HUES64 (cell line): Measurements from ENCODE around the gene FGF6.

Experiments used
- H3K27ac ChIP-seq: 2 replicates; pipeline ENCODE4 v1.7.0; 2013; ENCODE audit warnings: low read depth, low read length, inconsistent platforms
- H3K27me3 ChIP-seq: 2 replicates; pipeline ENCODE4 v1.6.1; 2013; ENCODE audit warnings: mild to moderate bottlenecking, low read length; ENCODE audit not compliant: insufficient read depth
- H3K36me3 ChIP-seq: 2 replicates; pipeline ENCODE4 v1.6.1; 2013; ENCODE audit warnings: mild to moderate bottlenecking, low read length; ENCODE audit not compliant: insufficient read depth
- H3K4me1 ChIP-seq: 2 replicates; pipeline ENCODE4 v1.6.1; 2013; ENCODE audit warnings: mild to moderate bottlenecking, low read length, moderate library complexity; ENCODE audit not compliant: insufficient read depth
- H3K4me3 ChIP-seq: 2 replicates; pipeline ENCODE4 v1.5.1; 2013; ENCODE audit warnings: mild to moderate bottlenecking, low read length, moderate library complexity
- H3K9ac ChIP-seq: 2 replicates; pipeline ENCODE4 v1.6.1; 2013; ENCODE audit warnings: mild to moderate bottlenecking, low read depth, low read length
- H3K9me3 ChIP-seq: 2 replicates; pipeline ENCODE4 v1.6.1; 2013; ENCODE audit warnings: low read depth, low read length; ENCODE audit not compliant: insufficient read depth
- WGBS: fragments of 150-250, 120-280 bp; methylation state at CpG from one replicate; pipeline ENCODE4 v1.1.7; 2013; ENCODE audit warnings: missing lambda C conversion rate; 5-methylcytosine and 5-hydroxymethylcytosine counted together

FGF6 gene

GRCh38 chr12:4433745-4434058, 11.9 kb downstream of the FGF6 start:
- Histone ChIP-seq H3K9ac (no peak overlapping the region), H3K4me1 (no peaks in the 10 kb centered on the region), H3K9me3 (0 out of 2 replicates have a peak, but pooled peaks cover 2% of the 10 kb centered on the region), H3K27ac (no peak overlapping the region), H3K36me3 (no peaks in the 10 kb centered on the region), H3K4me3 (no peak overlapping the region), H3K27me3 (no peaks in the 10 kb centered on the region)
- 80% methylated on average over 4 of the region's 4 CpGs for WGBS

GRCh38 chr12:4432878-4433744, 12.5 kb downstream of the FGF6 start:
- H3K27ac ChIP-seq: no peak overlapping the region; the same call in 1 of the 2 replicates
- H3K4me1 ChIP-seq: no peaks in the 10 kb centered on the region
- no peak overlapping the region for H3K4me3 ChIP-seq
- no peaks in the 10 kb centered on the region for H3K36me3 ChIP-seq
- 87% methylated on average over 9 of the region's 9 CpGs for WGBS
- H3K9ac ChIP-seq: no peak overlapping the region
- H3K27me3 ChIP-seq: no peaks in the 10 kb centered on the region
- 0 out of 2 replicates have a peak, but pooled peaks cover 2% of the 10 kb centered on the region for H3K9me3 ChIP-seq

GRCh38 chr12:4431866-4432265, 13.7 kb downstream of the FGF6 start:
- H3K36me3 ChIP-seq: no peaks in the 10 kb centered on the region
- no peak overlapping the region for H3K4me3 ChIP-seq
- 95% methylated on average over 7 of the region's 7 CpGs for WGBS
- no peaks in the 10 kb centered on the region for H3K4me1 ChIP-seq
- H3K27ac ChIP-seq: no peak overlapping the region
- 0 out of 2 replicates have a peak, but pooled peaks cover 2% of the 10 kb centered on the region for H3K9me3 ChIP-seq
- H3K9ac ChIP-seq: no peak overlapping the region
- H3K27me3 ChIP-seq: no peaks in the 10 kb centered on the region

GRCh38 chr12:4431436-4431835, 14.2 kb downstream of the FGF6 start:
- no peak overlapping the region for H3K4me3 ChIP-seq
- H3K27ac ChIP-seq: no peak overlapping the region
- H3K27me3 ChIP-seq: no peaks in the 10 kb centered on the region
- H3K36me3 ChIP-seq: no peaks in the 10 kb centered on the region
- WGBS: 89% methylated on average over 3 of the region's 4 CpGs
- no peaks in the 10 kb centered on the region for H3K4me1 ChIP-seq
- no peak overlapping the region for H3K9ac ChIP-seq
- H3K9me3 ChIP-seq: 0 out of 2 replicates have a peak, but pooled peaks cover 2% of the 10 kb centered on the region

GRCh38 chr12:4424422-4424821, 21.2 kb downstream of the FGF6 start:
- H3K27ac ChIP-seq: no peak overlapping the region
- H3K36me3 ChIP-seq: no peaks in the 10 kb centered on the region
- H3K27me3 ChIP-seq: no peaks in the 10 kb centered on the region
- H3K4me3 ChIP-seq: no peak overlapping the region
- no peaks in the 10 kb centered on the region for H3K4me1 ChIP-seq
- no peak overlapping the region for H3K9ac ChIP-seq
- no peaks in the 10 kb centered on the region for H3K9me3 ChIP-seq
- WGBS: 88% methylated on average over 6 of the region's 6 CpGs

- Histone ChIP-seq H3K36me3 (no peaks in the 10 kb centered on the region), H3K27me3 (no peaks in the 10 kb centered on the region), H3K9me3 (no peaks in the 10 kb centered on the region), H3K4me3 (no peak overlapping the region), H3K9ac (no peak overlapping the region), H3K4me1 (no peaks in the 10 kb centered on the region), H3K27ac (no peak overlapping the region)
- WGBS: 95% methylated on average over 11 of the region's 11 CpGs
Measured at GRCh38 chr12:4423528-4424195, 22.0 kb downstream of the FGF6 start.

GRCh38 chr12:4422985-4423384, 22.6 kb downstream of the FGF6 start:
- Histone ChIP-seq H3K27me3 (no peaks in the 10 kb centered on the region), H3K36me3 (no peaks in the 10 kb centered on the region), H3K9me3 (no peaks in the 10 kb centered on the region), H3K4me1 (0 out of 2 replicates have a peak, but pooled peaks cover under 1% of the 10 kb centered on the region), H3K9ac (no peak overlapping the region), H3K4me3 (no peak overlapping the region), H3K27ac (no peak overlapping the region)
- 91% methylated on average over 9 of the region's 9 CpGs for WGBS

GRCh38 chr12:4421590-4422031, 24.0 kb downstream of the FGF6 start:
- H3K4me3 ChIP-seq: no peak overlapping the region
- WGBS: 38% methylated on average over 4 of the region's 4 CpGs
- H3K9me3 ChIP-seq: no peaks in the 10 kb centered on the region
- no peak overlapping the region for H3K9ac ChIP-seq
- H3K4me1 ChIP-seq: 0 out of 2 replicates have a peak, but pooled peaks cover 8% of the 10 kb centered on the region
- no peak overlapping the region for H3K27ac ChIP-seq
- H3K36me3 ChIP-seq: no peaks in the 10 kb centered on the region
- no peaks in the 10 kb centered on the region for H3K27me3 ChIP-seq

GRCh38 chr12:4420138-4420670, 25.4 kb downstream of the FGF6 start:
- H3K27ac ChIP-seq: no peak overlapping the region
- no peaks in the 10 kb centered on the region for H3K9me3 ChIP-seq
- 94% methylated on average over 5 of the region's 5 CpGs for WGBS
- no peaks in the 10 kb centered on the region for H3K36me3 ChIP-seq
- H3K4me1 ChIP-seq: 0 out of 2 replicates have a peak, but pooled peaks cover 8% of the 10 kb centered on the region
- no peaks in the 10 kb centered on the region for H3K27me3 ChIP-seq
- no peak overlapping the region for H3K4me3 ChIP-seq
- H3K9ac ChIP-seq: no peak overlapping the region

- Histone ChIP-seq H3K9ac (no peak overlapping the region), H3K4me1 (0 out of 2 replicates have a peak, but pooled peaks cover 12% of the 10 kb centered on the region), H3K4me3 (no peak overlapping the region), H3K9me3 (no peaks in the 10 kb centered on the region), H3K36me3 (no peaks in the 10 kb centered on the region), H3K27ac (no peak overlapping the region), H3K27me3 (no peaks in the 10 kb centered on the region)
- 93% methylated on average over 5 of the region's 5 CpGs for WGBS
Measured at GRCh38 chr12:4418913-4419312, 26.7 kb downstream of the FGF6 start.

GRCh38 chr12:4417936-4418335, 27.7 kb downstream of the FGF6 start:
- WGBS: 82% methylated on average over 5 of the region's 5 CpGs
- no peak overlapping the region for H3K9ac ChIP-seq
- no peaks in the 10 kb centered on the region for H3K27me3 ChIP-seq
- 0 out of 2 replicates have a peak, but pooled peaks cover 12% of the 10 kb centered on the region for H3K4me1 ChIP-seq
- H3K9me3 ChIP-seq: no peaks in the 10 kb centered on the region
- H3K4me3 ChIP-seq: no peak overlapping the region
- H3K36me3 ChIP-seq: no peaks in the 10 kb centered on the region
- no peak overlapping the region for H3K27ac ChIP-seq
